DOHH2 (cell line): ENCODE measurements around the gene TMCO4.

Experiments used
- H3F3A ChIP-seq: fragments of 200-600 bp; sonication (generic), shearing (Covaris generic); 2 replicates; pipeline ENCODE4 v1.6.0; 2016; ENCODE audit warnings: antibody characterized with exemption, mild to moderate bottlenecking; ENCODE audit not compliant: control insufficient read depth, insufficient read depth
- H3K27ac ChIP-seq: fragments of 200-600 bp; sonication (generic); 2 replicates; pipeline ENCODE4 v1.5.1; 2014; ENCODE audit warnings: low read depth, mild to moderate bottlenecking, low read length, moderate library complexity
- H3K27me3 ChIP-seq: fragments of 200-600 bp; sonication (generic); 2 replicates; pipeline ENCODE4 v1.6.1; 2014; ENCODE audit warnings: mild to moderate bottlenecking, low read length, mixed read lengths; ENCODE audit not compliant: control insufficient read depth
- H3K36me3 ChIP-seq: fragments of 200-600 bp; sonication (generic); 2 replicates; pipeline ENCODE4 v1.6.1; 2014; ENCODE audit warnings: mild to moderate bottlenecking, low read length, moderate library complexity, mixed read lengths; ENCODE audit not compliant: control insufficient read depth
- H3K4me1 ChIP-seq: fragments of 200-600 bp; sonication (generic); 2 replicates; pipeline ENCODE4 v1.6.1; 2014; ENCODE audit warnings: mild to moderate bottlenecking, low read length, mixed read lengths; ENCODE audit not compliant: control insufficient read depth
- H3K4me2 ChIP-seq: fragments of 200-600 bp; sonication (generic); 2 replicates; pipeline ENCODE4 v1.6.0; 2014; ENCODE audit warnings: mild to moderate bottlenecking, low read length, moderate library complexity
- H3K4me3 ChIP-seq: fragments of 200-600 bp; sonication (generic); 2 replicates; pipeline ENCODE4 v1.5.1; 2014; ENCODE audit warnings: mild to moderate bottlenecking, low read length, mixed read lengths
- H3K79me2 ChIP-seq: fragments of 200-600 bp; sonication (generic); 2 replicates; pipeline ENCODE4 v1.6.1; 2014; ENCODE audit warnings: mild to moderate bottlenecking, low read length, mixed read lengths; ENCODE audit not compliant: control insufficient read depth
- H3K9me2 ChIP-seq: fragments of 200-600 bp; sonication (generic); replicated peaks from 2 replicates; pipeline ENCODE4 v1.6.1; 2014; ENCODE audit warnings: mild to moderate bottlenecking, low read length, mixed read lengths; ENCODE audit not compliant: control insufficient read depth
- H3K9me3 ChIP-seq: fragments of 200-600 bp; sonication (generic); 2 replicates; pipeline ENCODE4 v1.6.1; 2014; ENCODE audit warnings: antibody characterized with exemption, low read length, mixed read lengths; ENCODE audit not compliant: control insufficient read depth, insufficient read depth
- H4K20me1 ChIP-seq: fragments of 200-600 bp; sonication (generic); 2 replicates; pipeline ENCODE4 v1.6.0; 2014; ENCODE audit warnings: low read depth, mild to moderate bottlenecking, antibody characterized with exemption, low read length, moderate library complexity; ENCODE audit not compliant: control insufficient read depth, insufficient read depth
- CTCF ChIP-seq: fragments of 200-600 bp; sonication (generic); IDR thresholded peaks from one replicate; pipeline ENCODE4 v1.5.1; 2014; ENCODE audit warnings: antibody characterized with exemption, mild to moderate bottlenecking, low read depth, low read length; ENCODE audit not compliant: poor library complexity, severe bottlenecking
- EZH2phosphoT487 ChIP-seq: fragments of 200-600 bp; sonication (generic); IDR thresholded peaks from 2 replicates; pipeline ENCODE4 v1.6.1; 2017; ENCODE audit warnings: borderline replicate concordance, mild to moderate bottlenecking, antibody characterized with exemption, low read length, moderate library complexity, mixed read lengths

TMCO4 gene

GRCh38 chr1:19825298-19825697 is 25.6 kb upstream of the TMCO4 start:
- Histone ChIP-seq H3K4me3 (no peak overlapping the region), H3K4me2 (no peak overlapping the region), H3K4me1 (no peaks in the 10 kb centered on the region), H3K9me2 (no peaks in the 10 kb centered on the region), H3K36me3 (no peaks in the 10 kb centered on the region), H3K79me2 (no peaks in the 10 kb centered on the region), H3K9me3 (no peaks in the 10 kb centered on the region), H3K27me3 (no peaks in the 10 kb centered on the region), H3K27ac (no peak overlapping the region), H3F3A (no peaks in the 10 kb centered on the region), H4K20me1 (no peaks in the 10 kb centered on the region)
- TF ChIP-seq CTCF (no peak), EZH2phosphoT487 (no peak)

GRCh38 chr1:19824541-19824940 is 24.8 kb upstream of the TMCO4 start:
- Histone ChIP-seq H3K4me1 (no peaks in the 10 kb centered on the region), H3K79me2 (no peaks in the 10 kb centered on the region), H3K4me2 (no peak overlapping the region), H3K9me3 (no peaks in the 10 kb centered on the region), H3F3A (no peaks in the 10 kb centered on the region), H3K27ac (no peak overlapping the region), H4K20me1 (no peaks in the 10 kb centered on the region), H3K9me2 (no peaks in the 10 kb centered on the region), H3K4me3 (no peak overlapping the region), H3K36me3 (no peaks in the 10 kb centered on the region), H3K27me3 (no peaks in the 10 kb centered on the region)
- TF ChIP-seq EZH2phosphoT487 (no peak), CTCF (no peak)

- TF ChIP-seq EZH2phosphoT487 (no peak), CTCF (no peak)
- no peak overlapping the region for H3K4me2 ChIP-seq
These were observed 24.3 kb upstream of the TMCO4 start for GRCh38 chr1:19824036-19824435.

GRCh38 chr1:19819701-19820100 is 20.0 kb upstream of the TMCO4 start:
- H3K4me3 ChIP-seq: no peak overlapping the region
- no peaks in the 10 kb centered on the region for H3K4me1 ChIP-seq
- H3K79me2 ChIP-seq: no peaks in the 10 kb centered on the region
- H3K27me3 ChIP-seq: no peaks in the 10 kb centered on the region
- H3K9me2 ChIP-seq: no peaks in the 10 kb centered on the region
- H3F3A ChIP-seq: no peaks in the 10 kb centered on the region
- H3K27ac ChIP-seq: no peak overlapping the region
- H4K20me1 ChIP-seq: no peaks in the 10 kb centered on the region
- TF ChIP-seq EZH2phosphoT487: no peak
- TF ChIP-seq CTCF: no peak
- no peaks in the 10 kb centered on the region for H3K36me3 ChIP-seq
- H3K4me2 ChIP-seq: no peak overlapping the region
- no peaks in the 10 kb centered on the region for H3K9me3 ChIP-seq

More at GRCh38 chr1:19824036-19824435, 24.3 kb upstream of the TMCO4 start:
- Histone ChIP-seq H3K9me2 (no peaks in the 10 kb centered on the region), H3F3A (no peaks in the 10 kb centered on the region), H3K9me3 (no peaks in the 10 kb centered on the region), H4K20me1 (no peaks in the 10 kb centered on the region), H3K27ac (no peak overlapping the region), H3K4me3 (no peak overlapping the region), H3K79me2 (no peaks in the 10 kb centered on the region), H3K27me3 (no peaks in the 10 kb centered on the region), H3K4me1 (no peaks in the 10 kb centered on the region), H3K36me3 (no peaks in the 10 kb centered on the region)
